ENCODE results near the gene PKMYT1.
A peak's percentile ranks its signal among the peaks of the same experiment; 100 is the strongest.

The PKMYT1 gene

DNA sequence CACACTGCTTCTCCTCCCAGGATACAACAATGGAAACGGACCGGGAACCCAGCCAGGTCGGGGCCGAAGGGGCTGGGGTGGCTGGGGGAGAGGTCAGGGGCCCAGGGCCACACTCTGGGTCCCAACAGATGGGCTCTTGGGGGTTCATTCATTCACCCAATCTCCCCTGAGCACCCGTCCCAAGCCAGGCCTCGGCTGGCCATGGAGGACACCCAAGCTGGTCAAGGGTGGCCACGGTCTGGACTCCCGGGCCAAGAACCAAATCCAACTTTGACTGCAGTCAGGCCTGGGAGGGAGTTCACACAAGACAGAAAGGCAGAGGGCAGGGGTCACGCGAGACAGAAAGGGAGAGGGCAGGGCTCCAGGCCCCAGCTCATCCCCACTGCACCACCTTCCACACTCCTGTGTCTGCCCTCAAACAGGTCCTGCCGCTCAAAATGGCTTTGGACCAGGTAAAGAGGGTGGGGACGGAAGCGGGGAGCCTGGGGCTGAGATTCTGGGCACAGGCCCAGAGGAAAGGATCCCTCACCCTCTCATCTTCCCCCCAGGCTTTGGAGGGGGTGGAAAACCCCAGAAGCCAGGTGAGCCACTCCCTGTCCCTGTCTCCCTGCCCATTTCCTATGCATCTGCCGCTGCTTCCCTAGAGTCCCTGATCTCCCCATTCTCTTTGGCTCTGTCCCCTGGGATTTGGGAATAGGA is 12.3 kb upstream of the PKMYT1 start:
- no peak for DNase-seq

DNA sequence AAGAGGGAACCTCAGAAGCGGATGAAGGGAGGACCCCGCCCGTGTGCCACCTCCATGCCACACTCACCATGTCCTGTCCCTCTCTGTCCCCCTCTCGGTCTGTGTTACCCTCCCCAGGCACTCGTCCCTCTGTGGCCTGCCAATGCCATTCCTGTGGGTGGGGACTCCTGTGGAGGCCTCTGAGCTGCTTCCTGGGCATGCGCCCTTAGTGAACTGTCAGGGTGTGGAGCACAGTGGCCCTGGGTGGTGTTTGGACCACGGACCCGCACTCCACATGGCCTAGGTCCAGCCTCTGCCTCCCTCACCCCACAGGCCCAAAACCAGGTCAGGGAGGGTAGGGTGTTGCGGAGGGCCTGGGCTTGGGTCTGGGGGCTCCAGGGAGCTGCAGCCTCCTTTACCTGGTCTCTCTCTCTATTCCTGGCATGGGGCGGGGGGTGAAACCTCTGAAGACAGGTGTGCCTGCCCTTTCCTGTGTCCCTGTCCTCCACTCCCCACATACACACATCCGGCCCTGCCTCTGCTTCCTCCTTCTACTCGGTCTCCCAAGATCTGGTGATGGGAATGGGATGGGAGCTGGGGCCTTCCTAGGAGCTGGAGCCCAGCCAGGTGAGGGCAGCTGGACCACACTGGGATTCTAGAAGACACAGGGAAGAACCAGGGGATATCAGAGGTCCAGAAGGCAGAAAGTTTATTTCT is 11.5 kb upstream of the PKMYT1 start:
- no peak for DNase-seq

DNA sequence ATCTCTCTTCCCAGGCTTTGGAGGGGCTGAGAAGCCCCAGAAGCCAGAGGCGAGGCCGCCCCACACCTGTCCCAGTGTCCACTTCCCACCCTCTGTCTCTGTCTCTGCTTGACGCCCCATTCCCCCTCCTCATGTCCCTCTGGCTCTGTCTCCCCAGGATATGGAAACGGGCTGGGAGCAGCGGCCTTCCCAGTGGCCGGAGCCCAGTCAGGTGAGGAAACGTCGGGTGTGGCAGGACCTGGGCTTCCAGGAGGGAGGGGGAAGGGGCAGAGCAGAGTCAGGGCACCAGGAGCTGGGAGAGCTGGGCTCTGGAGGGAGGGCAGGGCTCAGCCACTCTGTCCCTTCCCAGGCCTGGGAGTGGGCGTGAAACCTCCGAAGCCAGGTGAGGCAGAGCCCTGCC is 10.6 kb upstream of the PKMYT1 start:
- no peak for DNase-seq

DNA sequence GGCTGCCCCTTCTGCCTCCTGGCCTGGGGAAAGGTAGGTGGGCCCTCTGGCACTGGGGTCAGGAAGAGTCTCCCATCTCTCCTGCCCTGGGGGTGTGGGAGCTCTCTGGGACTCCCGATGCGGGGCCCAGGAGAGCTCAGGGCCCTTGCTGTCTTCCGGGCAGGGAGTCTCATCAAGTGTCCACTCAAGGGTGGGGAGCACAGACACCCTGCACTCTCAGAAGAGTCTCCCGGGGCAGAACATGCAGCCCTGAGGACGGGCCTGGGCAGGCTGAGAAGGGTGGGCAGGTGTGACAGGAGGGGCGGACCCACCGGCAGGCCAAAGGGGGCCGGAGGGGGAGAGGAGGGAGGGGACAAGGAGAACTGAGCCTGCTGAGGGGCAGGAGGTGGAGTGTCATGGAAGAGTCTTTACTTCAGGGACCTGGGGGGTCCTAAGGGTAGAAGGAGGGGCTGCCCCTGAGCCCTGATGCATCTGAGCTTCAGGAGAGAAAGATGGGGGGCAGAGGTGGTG is 8.4 kb upstream of the PKMYT1 start:
- DNase-seq = no peak

DNA sequence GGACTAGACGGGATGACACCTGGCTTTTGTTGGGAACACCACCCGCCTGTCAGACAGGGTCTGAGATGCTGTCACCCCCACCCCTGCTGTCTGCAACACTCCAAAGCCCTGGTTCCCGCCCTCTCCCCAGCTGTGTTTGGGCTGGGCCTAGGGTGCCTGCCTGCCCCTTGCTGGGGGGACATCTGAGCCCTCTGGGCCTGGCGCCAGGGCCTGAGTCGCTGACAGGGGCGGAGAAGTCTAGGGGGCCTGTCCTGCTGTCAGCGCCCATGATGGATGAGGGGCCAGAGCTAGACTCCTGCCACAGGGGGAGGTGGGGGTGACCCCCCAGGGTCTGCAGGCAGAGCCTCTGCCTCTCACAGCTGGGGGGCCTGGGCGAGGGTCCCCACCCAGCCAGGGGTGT is 7.6 kb upstream of the PKMYT1 start:
- no peak for DNase-seq

DNA sequence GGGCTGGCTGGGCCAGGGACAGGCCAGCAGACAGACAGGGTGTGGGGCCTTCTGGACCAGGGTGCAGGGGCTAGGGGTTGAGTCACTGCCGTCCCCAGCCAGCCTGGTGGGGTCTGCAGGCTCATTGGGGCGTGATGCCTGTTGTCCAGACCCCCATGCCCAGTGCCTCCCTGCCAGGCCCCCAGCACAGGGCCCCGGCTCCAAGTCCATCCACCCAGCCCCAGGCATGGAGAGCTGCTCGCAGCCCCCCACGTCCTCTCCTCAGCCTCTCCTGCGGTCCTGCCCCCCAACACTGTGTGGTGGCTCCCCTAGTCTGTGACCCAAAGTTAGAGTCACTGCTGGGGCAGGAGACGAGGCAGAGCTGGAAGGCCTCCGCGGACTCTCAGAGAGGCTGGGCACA is 7.0 kb upstream of the PKMYT1 start:
- no peak for DNase-seq

DNA sequence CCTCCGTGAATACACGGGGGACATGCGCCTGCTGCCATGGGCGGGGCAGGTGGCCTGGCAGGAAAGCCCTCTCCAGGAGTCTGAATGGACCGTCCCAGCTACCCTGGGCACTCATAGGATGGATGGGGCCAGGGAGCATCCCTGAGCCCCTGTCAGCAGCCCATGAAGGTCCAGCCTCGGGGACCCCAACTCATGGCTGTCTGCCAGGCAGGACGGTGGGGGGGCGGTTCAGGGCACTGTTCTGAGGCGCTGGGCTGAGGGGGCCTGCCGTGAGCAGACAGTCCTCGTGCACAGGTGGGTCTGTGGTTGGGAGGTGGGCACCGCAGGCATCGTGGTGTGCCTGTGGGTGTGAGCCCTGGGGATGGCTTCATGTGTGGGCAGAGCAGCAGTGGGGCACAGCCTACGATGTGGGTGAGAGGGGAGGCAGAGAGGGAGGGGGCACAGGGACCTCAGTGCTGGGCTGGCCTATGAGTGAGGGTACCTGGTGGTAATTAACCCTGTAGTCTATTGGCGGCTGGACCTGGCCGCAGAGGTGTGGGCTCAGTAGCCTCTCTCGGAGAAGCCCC is 6.5 kb upstream of the PKMYT1 start:
- no peak for DNase-seq

DNA sequence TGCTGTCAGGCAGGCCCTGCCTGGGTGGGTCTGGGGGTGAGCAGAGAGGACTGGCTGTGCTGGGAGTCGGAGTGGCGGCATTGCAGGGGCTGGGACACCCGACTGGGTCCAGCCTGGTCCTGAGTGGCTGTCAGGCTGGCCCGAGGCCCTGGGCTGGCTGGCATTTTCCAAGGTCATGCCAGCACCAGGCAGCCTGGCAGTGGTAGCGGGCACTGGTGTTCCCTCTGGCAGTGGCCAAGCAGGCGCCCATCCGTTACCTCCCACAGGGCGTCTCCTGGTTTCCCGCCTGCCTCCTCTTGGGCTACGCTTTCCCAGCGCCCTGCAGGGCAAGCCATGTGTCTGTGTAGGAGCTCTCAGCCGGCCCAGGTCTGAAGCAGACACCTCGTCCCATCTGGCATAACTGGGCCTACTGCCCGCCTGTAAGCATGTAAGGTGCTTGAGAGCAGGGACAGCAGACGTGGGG is 5.7 kb upstream of the PKMYT1 start:
- no peak for DNase-seq

DNA sequence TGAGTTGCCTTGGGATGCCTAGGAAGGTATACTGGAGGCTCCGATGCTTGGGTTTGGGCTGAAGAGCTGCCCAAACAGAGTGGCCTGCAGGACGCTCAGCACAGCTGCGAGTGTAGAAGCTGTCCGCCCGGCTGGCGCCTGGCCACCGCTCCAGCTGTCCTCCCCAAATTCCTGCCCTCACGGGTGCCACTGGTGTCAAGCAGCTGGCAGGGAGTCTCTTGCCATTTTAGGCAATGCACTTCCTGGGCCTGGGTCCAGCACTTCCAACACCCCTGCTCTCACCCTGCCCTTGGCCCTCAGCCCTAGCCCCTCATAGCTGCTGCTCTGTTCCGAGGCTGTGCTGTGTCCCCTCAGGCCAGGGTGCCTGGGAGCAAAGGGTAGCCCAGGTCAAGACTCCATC is 5.2 kb upstream of the PKMYT1 start:
- no peak for DNase-seq

DNA sequence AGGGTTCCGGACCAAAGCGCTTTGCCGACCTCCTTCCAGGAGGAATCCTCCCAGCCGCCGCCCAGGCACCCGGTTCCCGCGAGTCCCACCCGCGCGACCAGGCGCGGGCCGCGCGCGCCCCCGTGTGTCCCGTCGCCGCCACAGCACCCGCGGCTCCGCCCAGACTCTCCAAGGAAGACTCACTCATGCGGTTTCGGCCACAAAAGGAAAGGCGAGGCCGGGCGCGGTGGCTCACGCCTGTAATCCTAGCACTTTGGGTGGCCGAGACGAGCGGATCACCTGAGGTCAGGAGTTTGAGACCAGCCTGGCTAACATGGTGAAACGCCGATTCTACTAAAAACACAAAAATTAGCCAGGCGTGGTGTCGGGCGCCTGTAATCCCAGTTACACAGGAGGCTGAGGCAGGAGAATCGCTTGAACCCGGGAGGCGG is 3.5 kb upstream of the PKMYT1 start:
- peak; percentile 24 for DNase-seq

DNA sequence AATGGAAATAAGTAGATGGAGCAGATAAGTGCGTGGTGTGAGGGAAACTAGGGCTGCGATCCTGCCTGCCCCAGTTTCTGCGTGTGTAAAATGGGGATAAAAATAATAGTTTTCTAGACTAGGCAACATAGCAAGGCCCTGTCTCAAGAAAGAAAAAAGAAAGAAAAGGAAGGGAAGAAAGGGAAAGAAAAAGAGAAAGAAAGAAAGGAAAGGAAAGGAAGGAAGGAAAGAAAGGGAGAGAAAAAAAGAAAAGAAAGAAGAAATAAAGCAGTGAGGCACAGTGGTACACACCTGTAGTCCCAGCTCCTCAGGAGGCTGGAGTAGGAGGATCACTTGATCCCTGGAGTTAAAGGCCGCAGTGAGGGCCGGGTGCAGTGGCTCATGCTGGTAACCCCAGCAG is 2.2 kb upstream of the PKMYT1 start:
- no peak for DNase-seq

DNA sequence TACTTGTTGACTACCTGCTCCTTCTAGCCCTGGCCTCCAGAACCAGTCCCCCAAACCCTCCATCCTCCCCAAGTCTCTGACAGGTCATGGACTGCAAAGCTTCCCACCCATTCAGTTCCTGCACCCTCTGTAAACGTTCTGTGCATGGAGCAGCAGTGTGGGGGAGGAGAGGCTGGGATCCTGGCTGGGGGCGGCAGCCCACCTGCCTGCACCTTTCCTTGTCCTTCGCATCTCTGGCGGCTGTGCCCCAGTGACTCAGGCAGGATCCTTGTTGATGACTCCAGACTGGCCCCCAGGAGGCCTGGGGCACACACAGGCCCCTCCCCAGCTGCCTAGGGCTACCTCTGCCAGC is 1.6 kb upstream of the PKMYT1 start:
- DNase-seq = no peak

DNA sequence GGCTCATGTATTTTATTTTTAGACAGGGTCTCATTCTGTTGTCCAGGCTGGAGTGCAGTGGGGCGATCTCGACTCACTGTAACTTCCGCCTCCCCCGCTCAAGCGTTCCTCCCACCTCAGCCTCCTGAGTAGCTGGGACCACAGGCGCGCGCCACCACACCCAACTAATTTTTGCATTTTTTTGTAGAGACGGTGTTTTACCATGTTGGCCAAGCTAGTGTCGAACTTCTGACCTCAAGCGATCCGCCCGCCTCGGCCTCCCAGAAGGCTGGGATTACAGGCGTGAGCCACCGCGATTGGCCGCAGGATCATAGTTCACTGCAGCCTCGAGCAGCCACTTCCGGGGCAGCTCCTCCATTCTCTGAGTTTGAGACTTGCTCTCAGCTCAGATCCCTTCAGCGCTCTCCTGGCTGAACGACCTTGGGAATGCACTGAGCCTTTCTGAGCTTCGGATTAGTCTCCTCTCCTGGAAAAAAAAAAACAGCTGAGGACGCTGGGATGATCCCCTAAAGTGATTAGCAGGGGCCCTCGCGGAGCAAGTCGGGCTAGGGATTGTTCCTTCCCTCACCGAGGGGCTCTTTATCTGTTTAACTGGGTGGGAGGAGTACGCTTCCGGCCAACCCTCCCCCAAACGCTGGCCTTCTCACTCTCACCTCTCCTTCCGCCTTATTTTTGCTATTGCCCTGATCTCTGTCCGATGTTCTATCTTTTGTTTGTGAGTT is 1.1 kb upstream of the PKMYT1 start:
- DNase-seq = no peak

DNA sequence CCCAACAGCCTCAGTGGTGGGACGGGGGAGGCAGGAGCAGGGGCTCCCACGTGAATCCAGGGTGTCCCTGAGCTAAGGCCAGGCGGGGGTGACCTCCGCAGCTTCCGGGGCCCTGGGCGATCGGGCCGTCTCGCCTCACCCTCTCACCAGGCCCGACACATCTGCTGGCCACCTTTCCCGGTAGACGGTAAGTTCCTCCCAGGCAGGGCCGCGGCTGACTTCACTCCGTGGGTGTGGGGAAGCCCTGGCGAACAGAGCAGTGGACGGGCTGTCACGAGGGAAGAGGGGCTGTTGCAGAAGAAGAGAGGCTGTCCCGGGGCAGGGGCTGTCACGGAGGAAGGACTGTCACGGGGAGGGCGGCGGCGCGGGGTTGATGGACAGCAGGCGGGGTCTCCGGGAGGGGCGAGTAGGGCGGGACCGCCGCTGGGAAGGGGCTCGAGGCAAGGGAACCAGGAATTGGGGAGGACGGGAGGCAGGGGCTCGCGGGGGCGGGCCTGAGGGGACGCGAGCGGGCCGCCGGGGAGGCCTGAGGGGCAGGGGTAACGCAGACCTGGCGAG is 498 bp downstream of the PKMYT1 start:
- DNase-seq = no peak

DNA sequence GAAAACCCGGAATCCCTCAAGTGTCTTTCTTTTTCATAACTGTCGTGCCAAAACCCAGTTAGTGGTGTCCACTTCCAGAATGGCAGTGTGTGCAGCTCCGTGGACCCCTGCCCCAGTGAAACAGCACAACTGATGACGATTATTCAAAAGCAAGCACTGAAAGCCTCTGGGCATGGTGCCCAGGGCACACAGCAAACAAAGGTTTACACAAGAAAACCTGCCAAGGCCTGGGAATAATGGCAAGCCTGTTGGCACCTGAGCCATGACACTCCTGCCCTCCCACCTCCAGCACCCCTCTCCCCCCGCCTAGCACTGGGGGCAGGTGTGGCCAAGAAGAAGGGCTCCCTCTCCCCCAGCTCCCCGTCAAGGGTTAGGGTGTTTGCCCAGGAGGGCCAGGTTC is 2.8 kb downstream of the PKMYT1 start:
- no peak for DNase-seq

DNA sequence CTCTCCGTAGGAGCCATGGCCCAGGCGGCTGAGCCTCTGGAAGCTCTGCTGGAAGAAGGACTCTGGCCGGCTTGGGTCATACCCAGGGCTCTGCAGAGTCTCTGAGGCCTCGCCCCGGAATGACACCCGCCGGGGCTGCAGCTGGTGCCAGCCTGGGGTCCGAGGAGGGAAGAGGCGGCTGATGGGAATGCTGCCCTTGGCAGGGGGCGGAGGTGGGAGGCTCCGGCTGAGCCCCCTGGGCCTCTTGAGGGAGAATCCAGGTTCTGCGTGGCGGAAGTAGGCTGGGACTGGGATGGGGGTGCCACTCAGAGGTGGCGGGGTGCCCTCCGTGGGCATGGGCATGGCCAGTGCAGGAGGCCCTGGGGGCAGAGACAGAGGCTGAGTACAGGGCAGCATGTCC is 3.6 kb downstream of the PKMYT1 start:
- DNase-seq = no peak

DNA sequence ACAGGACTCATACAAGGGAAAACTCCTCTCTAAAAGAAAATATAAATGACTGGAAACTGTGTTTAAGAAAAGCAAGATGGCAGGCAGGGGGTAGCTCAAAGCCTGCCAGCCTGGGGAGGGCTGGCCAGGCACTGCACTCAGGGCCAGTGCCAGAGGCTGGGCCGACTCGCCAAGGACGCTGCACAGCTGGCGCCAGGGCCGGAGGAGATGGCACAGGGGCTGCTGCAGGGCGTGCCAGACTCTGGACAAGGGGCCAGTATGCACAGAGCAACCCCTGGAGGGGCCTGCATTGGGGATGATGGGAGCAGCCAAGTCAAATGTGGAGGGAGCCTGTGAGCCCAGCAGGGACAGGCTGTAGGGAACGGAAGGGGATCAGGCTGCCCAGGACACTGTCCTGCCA is 4.0 kb downstream of the PKMYT1 start:
- no peak for DNase-seq

DNA sequence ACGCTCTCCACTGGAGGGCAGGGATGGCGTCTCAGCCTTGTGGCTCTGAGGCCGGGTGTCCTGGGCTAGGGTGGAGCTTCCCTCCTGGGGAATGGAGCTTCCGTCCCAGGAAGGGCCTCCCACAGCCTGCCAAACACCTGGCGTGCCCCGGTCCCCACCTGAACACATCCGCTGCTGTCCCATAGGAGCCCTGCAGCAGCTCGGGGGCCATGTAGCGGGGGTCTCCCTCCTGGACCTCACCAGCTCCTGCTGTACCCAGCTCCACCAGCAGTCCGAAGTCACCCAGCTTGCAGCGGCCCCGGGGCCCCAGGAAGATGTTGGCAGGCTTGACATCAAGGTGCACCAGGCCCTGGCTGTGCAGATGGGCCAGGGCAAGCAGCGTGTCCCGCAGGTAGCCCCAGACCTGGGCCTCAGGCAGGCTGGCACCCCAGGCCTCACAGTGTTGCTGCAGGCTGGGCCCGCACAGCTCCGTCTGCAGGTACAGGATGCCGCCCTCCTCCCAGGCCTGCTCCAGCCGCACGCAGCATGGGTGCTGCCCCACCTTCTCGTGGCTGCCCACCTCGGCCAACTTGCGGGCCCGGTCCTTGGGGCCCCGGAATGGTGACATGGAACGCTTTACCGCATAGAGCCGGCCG is 5.0 kb downstream of the PKMYT1 start:
- DNase-seq = no peak

DNA sequence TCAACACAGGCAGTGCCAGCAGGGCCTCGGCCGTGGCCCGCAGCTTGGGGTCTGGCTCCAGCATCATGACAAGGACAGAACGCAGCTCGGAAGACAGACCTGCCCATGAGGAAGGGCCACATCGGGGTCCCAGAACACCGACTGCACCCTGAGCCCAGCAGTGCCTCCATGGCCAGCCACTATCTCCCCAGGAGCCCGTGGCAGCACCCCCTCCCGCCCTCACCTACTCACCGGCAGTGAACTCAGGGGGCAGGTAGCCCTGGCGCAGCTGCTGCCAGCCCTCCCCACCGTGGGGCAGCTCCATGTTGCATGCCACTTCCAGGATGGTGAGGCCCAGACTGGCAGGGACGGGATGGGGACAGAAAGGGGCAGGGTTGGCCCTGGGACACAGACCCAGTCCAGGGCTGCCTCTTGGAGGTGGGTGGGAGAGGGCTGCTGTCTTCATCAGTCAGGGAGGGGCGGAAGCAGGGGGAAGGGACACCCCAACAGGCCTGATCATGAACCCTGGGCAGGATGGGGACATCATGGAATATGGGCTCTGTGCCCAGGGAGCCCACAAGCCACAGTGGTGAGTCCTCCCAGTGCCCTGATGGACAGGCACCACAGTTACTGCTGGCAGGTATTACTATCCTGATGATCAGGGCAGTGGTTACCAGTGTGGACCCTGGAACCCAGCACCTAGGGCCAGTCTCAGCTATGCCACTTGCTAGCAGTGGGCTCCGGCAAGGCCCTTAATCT is 5.8 kb downstream of the PKMYT1 start:
- no peak for DNase-seq

DNA sequence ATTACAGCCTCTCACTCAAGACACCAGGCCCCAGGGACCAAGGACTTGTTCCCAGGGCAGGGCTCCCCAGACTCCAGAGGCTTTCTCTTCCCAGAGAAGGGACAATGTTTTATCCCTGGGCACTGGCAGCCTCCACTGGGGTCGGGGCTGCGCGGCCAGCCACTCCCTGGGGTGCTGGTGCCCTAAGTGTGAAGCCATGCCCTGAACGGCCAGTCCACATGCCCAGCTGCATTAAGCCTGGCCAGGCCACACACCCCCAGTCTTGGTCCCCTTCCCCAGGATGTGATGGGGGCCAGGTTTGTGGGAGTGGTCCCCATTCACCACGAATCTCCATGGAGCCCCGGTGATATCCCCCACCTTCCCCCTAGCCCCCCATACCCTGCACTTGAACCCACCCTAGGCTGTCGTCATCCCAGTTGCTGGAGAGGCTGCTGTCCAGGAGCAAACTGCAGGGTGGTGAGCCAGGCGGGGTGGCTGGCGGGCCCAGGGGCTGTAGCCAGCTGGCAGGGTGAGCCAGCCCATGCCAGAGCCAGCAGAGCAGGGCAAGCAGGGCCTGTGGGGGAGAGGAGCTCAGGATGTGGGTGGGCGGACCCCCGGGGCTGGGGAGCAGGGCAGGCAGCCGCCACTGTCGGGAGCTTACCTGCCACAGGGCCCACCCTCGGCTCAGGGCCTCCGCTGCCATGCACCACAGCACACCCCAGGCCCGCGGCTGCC is 6.5 kb downstream of the PKMYT1 start:
- DNase-seq = no peak

DNA sequence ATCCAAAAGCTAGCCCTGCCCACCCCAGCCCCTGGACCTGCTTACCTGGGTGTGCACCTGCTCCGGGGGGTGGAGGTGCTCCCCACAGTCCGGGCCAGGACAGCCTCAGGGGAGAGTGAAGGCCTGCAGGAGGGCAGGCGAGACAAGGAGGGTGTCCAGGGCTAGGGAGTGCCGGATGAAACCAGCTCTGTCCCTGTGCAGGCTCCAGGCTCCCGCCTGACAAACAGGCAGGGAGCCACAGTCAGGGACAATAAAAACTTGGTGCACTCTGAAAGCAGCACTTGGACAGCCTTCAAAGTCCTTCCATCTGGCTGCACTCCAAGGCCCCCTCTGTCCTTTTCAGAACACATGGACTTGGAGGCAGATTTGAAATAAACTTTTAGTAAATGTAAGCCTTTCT is 7.2 kb downstream of the PKMYT1 start:
- DNase-seq = no peak

Measured in KG1 (cell line).